ENCODE data around the gene CD8B2. TPM values are rescaled to one million over a fixed set of nuclear protein-coding genes. Genes with fewer than 3 reads are reported as not detected.
A peak's percentile ranks its signal among the peaks of the same experiment; 100 is the strongest.

Gene CD8B2
- total and polyA plus RNA-seq, 9 of the 15 experiments (the other 6 are each of a cell fraction or from before 2014, with no cell fraction given): 0.03 TPM; not detected in 8

DNA sequence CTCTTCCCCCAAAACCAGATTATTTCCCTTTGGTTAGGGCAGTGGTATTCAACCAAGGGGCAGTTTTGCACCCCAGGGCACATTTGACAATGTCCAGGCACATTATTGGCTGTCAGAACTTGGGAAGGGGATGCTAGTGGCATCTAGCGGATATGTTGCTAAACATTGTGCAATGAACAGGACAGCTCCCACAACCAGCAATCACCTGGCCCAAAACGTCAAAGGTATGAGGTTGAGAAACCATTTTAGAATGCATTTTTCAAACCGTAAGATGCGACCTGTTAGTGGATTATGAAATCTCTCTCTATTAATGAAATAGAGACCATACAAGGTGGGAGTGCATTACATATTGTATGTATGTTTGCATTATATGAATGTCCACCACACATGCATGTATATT is 54.2 kb downstream of the CD8B2 start:
- TF ChIP-seq SP2 (IDR thresholded peaks at IDR 0.05; ENCODE audit: extremely low read depth, low read depth, low read length, poor library complexity, severe bottlenecking) (no peak), CEBPB (tag; IDR thresholded peaks at IDR 0.05) (peak; percentile 58; the same call in 1 of the 2 replicates)
- Histone ChIP-seq H3K36me3 (ENCODE audit: control insufficient read depth, insufficient read depth, low read length) (no peaks in the 10 kb centered on the region), H3K79me2 (ENCODE audit: control insufficient read depth, insufficient read depth, low read length) (no peaks in the 10 kb centered on the region), H3K4me1 (replicated peaks in 1 of 2; ENCODE audit: control insufficient read depth in 2 of 2, insufficient read depth in 2 of 2, low read length in 2 of 2) (no peaks in the 10 kb centered on the region), H4K20me1 (replicated peaks; ENCODE audit: control insufficient read depth, insufficient read depth, low read length) (no peaks in the 10 kb centered on the region), H3K4me3 (no peak overlapping the region), H3K9me1 (ENCODE audit: control insufficient read depth, insufficient read depth, low read length) (no peaks in the 10 kb centered on the region), H3K27ac (ENCODE audit: extremely low read depth, low read depth, low read length) (no peak overlapping the region), H3K9ac (ENCODE audit: insufficient read depth in 1 of 2, low read depth in 2 of 2, low read length in 2 of 2) (no peak overlapping the region), H3K27me3 (ENCODE audit: control insufficient read depth in 2 of 2, insufficient read depth in 2 of 2, low read length in 2 of 2) (peaks cover 2 to 40% of the 10 kb centered on the region in 2 experiments; a peak in 4 of 5 replicates), H3K4me2 (ENCODE audit: insufficient read depth, low read length) (no peak overlapping the region), H3K9me3 (replicated peaks; ENCODE audit: control insufficient read depth, insufficient read depth, low read depth, low read length) (no peaks in the 10 kb centered on the region), H2AFZ (ENCODE audit: low read depth, low read length) (no peak overlapping the region)
- no TSS peak for BruUV-seq (replicated peaks)
- DNase-seq (ENCODE audit: extremely low read depth in 1 of 4, low spot score in 3 of 4) (no peak), FAIRE-seq (no peak), ATAC-seq (no peak)
- ChIA-PET CTCF (ENCODE audit: low intra/inter-chr PET ratio) (interaction anchor here (2.4 kb wide), 1 partner anchor 437 kb away, joined by 14 read pairs; no protein-coding TSS in a partner anchor), POLR2A (no interaction called here)
- intact Hi-C loops (cut with micrococcal nuclease) (loop anchor here (10.0 kb wide), 1 partner anchor 967 kb away; no protein-coding TSS in a partner anchor), in situ Hi-C loops (cut with MboI) (loop anchor here (10.0 kb wide), 1 partner anchor 437 kb away; no protein-coding TSS in a partner anchor)
- 22% methylated on average over 4 of the region's 4 CpGs for WGBS (ENCODE audit: insufficient coverage, low coverage, missing lambda C conversion rate)

DNA sequence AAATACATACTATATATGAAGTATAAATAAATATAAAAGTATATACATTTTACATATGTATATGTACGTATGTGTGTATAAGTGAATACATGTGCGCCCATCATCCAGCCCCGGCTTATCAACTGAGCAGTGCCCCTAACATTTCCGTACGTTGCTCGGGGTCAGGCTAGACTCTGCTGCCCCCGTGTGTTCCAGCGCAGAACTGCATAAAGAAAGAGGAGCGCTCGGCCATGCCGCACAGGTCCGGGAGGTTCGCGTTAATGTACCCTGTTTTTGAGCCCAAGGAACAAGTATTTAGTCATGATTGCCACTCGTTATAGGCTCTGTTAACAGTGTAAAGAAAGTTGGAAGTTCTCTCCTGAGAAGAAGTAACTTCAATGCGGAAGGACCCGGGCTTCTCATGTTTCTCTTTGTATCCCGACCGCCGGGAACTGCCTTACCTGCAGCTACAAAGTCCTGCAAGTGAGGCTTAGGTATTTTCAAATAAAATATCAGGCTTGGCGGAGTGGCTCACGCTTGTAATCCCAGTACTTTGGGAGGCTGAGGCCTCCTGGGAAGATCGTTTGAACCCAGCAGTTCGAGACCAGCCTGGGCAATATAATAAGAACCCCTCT is 55.7 kb downstream of the CD8B2 start:
- Histone ChIP-seq H3K79me2 (ENCODE audit: control insufficient read depth, insufficient read depth, low read length) (no peaks in the 10 kb centered on the region), H3K4me2 (ENCODE audit: insufficient read depth, low read length) (peak overlapping the region; percentile 26)
- CTCF ChIA-PET (ENCODE audit: low intra/inter-chr PET ratio): interaction anchor here (2.4 kb wide), 1 partner anchor 438 kb away, joined by 14 read pairs; no protein-coding TSS in a partner anchor
- no peak for TF ChIP-seq SMAD4 (CRISPR knock-in tag; conservative IDR thresholded peaks at IDR 0.05)
- TF ChIP-seq RAD51 (IDR thresholded peaks at IDR 0.05; ENCODE audit: borderline replicate concordance, low read depth): no peak
- TF ChIP-seq, protein P1, sequence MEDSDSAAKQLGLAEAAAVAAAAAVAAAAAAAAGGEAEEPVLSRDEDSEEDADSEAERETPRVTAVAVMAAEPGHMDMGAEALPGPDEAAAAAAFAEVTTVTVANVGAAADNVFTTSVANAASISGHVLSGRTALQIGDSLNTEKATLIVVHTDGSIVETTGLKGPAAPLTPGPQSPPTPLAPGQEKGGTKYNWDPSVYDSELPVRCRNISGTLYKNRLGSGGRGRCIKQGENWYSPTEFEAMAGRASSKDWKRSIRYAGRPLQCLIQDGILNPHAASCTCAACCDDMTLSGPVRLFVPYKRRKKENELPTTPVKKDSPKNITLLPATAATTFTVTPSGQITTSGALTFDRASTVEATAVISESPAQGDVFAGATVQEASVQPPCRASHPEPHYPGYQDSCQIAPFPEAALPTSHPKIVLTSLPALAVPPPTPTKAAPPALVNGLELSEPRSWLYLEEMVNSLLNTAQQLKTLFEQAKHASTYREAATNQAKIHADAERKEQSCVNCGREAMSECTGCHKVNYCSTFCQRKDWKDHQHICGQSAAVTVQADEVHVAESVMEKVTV (CRISPR knock-in tag; IDR thresholded peaks at IDR 0.05): peak; percentile 65
- TF ChIP-seq NCOA4 (IDR thresholded peaks at IDR 0.05; ENCODE audit: partially characterized antibody): no peak
- TF ChIP-seq RAD21 (CRISPR knock-in tag; conservative IDR thresholded peaks at IDR 0.05 in 1 of 2, IDR thresholded peaks at IDR 0.05 in 1 of 2): peak; percentile 80 to 82
- TF ChIP-seq ATF3 (IDR thresholded peaks at IDR 0.05): no peak
- TF ChIP-seq ATF3 (CRISPR knock-in tag; conservative IDR thresholded peaks at IDR 0.05): no peak
- TF ChIP-seq BRD9 (IDR thresholded peaks at IDR 0.05; ENCODE audit: low read depth, partially characterized antibody): no peak

More for the DNA sequence above, 55.7 kb downstream of the CD8B2 start:
- Histone ChIP-seq H4K20me1 (replicated peaks; ENCODE audit: control insufficient read depth, insufficient read depth, low read length) (no peaks in the 10 kb centered on the region), H3K9ac (ENCODE audit: insufficient read depth in 1 of 2, low read depth in 2 of 2, low read length in 2 of 2) (peak overlapping the region in 1 of 2 experiments; percentile 32; a peak in 1 of 4 replicates), H3K27ac (ENCODE audit: extremely low read depth, low read depth, low read length) (no peak overlapping the region), H3K4me3 (no peak overlapping the region), H3K36me3 (ENCODE audit: control insufficient read depth, insufficient read depth, low read length) (no peaks in the 10 kb centered on the region), H2AFZ (ENCODE audit: low read depth, low read length) (peak overlapping the region; percentile 74), H3K4me1 (replicated peaks in 1 of 2; ENCODE audit: control insufficient read depth in 2 of 2, insufficient read depth in 2 of 2, low read length in 2 of 2) (no peaks in the 10 kb centered on the region), H3K27me3 (ENCODE audit: control insufficient read depth in 2 of 2, insufficient read depth in 2 of 2, low read length in 2 of 2) (peaks cover 2 to 44% of the 10 kb centered on the region in 2 experiments; a peak in 4 of 5 replicates), H3K9me3 (replicated peaks; ENCODE audit: control insufficient read depth, insufficient read depth, low read depth, low read length) (no peaks in the 10 kb centered on the region), H3K9me1 (ENCODE audit: control insufficient read depth, insufficient read depth, low read length) (no peaks in the 10 kb centered on the region)
- intact Hi-C loops (cut with micrococcal nuclease) (loop anchor here (2.0 to 10.0 kb wide), 2 partner anchors 438 to 968 kb away; no protein-coding TSS in a partner anchor), in situ Hi-C loops (cut with MboI) (loop anchor here (10.0 kb wide), 1 partner anchor 438 kb away; no protein-coding TSS in a partner anchor)
- WGBS (ENCODE audit: insufficient coverage, low coverage, missing lambda C conversion rate): 7% methylated on average over 24 of the region's 24 CpGs
- DNase-seq (ENCODE audit: extremely low read depth in 1 of 4, low spot score in 3 of 4) (peak; percentile 76 to 82 (median 81)), FAIRE-seq (peak; percentile 96), ATAC-seq (peak; percentile 98)
- POLR2A ChIA-PET: interaction anchor here (0.6 kb wide), 2 partner anchors 244 to 452 kb away, joined by 3 read pairs; no protein-coding TSS in a partner anchor
- BruUV-seq (replicated peaks): no TSS peak

Data from K562 (cell line).